ENCODE measurements around the gene OR10G7.

GRCh38 chr11:124050748-124051147 lies 9.6 kb upstream of the OR10G7 start:
- no peak for TF ChIP-seq POLR2A (IDR thresholded peaks at IDR 0.05)
- no peak for TF ChIP-seq CTCF (IDR thresholded peaks at IDR 0.05 in 4 of 5, conservative IDR thresholded peaks at IDR 0.05 in 1 of 5)
